IgD-negative memory B cell (primary cell): ENCODE data around the gene B3GNT9. TPM values are rescaled to one million over a fixed set of nuclear protein-coding genes. Genes with fewer than 3 reads are reported as not detected.

Source experiments
- H3K27ac Mint-ChIP-seq, 3 donors: one replicate each; pipeline ENCODE4 v1.8.0; 2020 to 2022; ENCODE audit warnings: mild to moderate bottlenecking in 3 of 3, mixed read lengths in 3 of 3, moderate library complexity in 1 of 3
- H3K27me3 Mint-ChIP-seq: one replicate; pipeline ENCODE4 v1.8.0; 2021; ENCODE audit warnings: mixed read lengths
- H3K36me3 Mint-ChIP-seq: one replicate; pipeline ENCODE4 v1.8.0; 2020; ENCODE audit warnings: mild to moderate bottlenecking, mixed read lengths
- H3K4me1 Mint-ChIP-seq, 3 donors: one replicate each; pipeline ENCODE4 v1.8.0; 2020 to 2022; ENCODE audit warnings: mixed read lengths in 3 of 3, mild to moderate bottlenecking in 1 of 3
- H3K4me3 Mint-ChIP-seq, 4 donors: one replicate each; pipeline ENCODE4 v1.8.0; 2020 to 2022; ENCODE audit warnings: mild to moderate bottlenecking in 4 of 4, mixed read lengths in 4 of 4, moderate library complexity in 3 of 4
- H3K9me3 Mint-ChIP-seq, 3 donors: one replicate each; pipeline ENCODE4 v1.8.0; 2020 to 2021; ENCODE audit warnings: mixed read lengths in 3 of 3, mild to moderate bottlenecking in 1 of 3
- polyA plus RNA-seq: library from polyadenylated mRNA; unstranded; fragments of 300-500 nt; fragmentation: Illumina TruSeq; gene quantifications from one replicate; pipeline ENCODE4 v1.2.3, GENCODE V29; 2021

The B3GNT9 gene
- polyA plus RNA-seq, 1 donor from 2014 or later, result 0.45 TPM

DNA sequence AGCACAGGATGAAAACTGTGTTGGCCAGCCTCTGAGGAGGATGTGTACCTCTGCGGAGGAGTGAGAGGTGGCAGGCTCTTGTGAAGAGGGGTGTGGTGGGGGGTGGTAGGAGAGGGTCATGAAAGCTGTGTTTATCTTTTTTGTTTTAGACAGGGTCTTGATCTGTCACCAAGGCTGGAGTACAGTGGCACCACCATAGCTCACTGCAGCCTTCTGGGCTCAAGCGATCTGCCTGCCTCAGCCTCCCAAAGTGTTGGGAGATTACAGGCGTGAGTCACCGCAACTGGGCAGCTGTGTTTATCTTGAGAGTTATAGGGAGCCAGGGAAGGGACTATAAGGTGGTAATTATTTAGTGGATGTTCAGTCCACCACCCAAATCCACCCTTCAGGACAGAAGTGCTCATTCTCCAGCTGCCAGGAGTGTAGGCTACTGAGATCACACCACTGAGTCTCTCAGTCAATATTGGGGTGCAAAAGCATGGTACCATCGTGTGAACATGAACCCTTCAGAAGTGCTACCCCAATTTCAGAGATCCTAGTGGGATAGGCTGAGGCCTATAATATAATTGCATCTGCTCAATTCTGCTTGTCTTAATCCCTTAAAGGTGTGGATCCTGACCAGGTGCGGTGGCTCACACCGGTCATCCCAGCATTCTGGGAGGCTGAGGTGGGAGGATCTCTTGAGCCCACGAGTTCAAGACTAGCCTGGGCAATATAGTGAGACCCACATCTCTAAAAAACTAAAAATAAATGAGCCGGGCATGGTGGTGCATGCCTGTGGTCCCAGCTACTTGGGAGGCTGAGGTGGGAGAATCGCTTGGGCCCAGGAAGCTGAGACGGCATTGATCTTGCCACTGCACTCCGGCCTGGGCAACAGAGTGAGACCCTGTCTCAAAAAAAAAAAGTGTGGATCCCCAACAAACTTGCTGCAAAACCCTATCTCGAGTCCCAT is 39.9 kb upstream of the B3GNT9 start:
- Mint-ChIP-seq H3K36me3 (no peaks in the 10 kb centered on the region), H3K4me1 (peaks cover 12 to 19% (median 14%) of the 10 kb centered on the region in 3 donors), H3K4me3 (peak overlapping the region in 3 of 4 donors; percentile 68 to 85 (median 77)), H3K27ac (peak overlapping the region in 1 of 3 donors; percentile 37), H3K27me3 (peaks cover 8% of the 10 kb centered on the region), H3K9me3 (no peaks in the 10 kb centered on the region)

GRCh38 chr16:67190041-67190440 is 39.2 kb upstream of the B3GNT9 start, which contains the start of gene EXOC3L1:
Gene EXOC3L1, minus strand, starts transcription at chr16:67190136. Its CDS starts 460 bp downstream, at chr16:67189676.
- Mint-ChIP-seq H3K4me3 (peak within 1 kb of the TSS in 1 of 4 donors; percentile 77), H3K4me1 (peaks cover 19 to 25% (median 20%) of the 10 kb centered on the region in 3 donors), H3K27ac (no peak within 1 kb of the TSS), H3K9me3 (no peaks in the 10 kb centered on the region), H3K27me3 (peaks cover 8% of the 10 kb centered on the region), H3K36me3 (no peaks in the 10 kb centered on the region)

DNA sequence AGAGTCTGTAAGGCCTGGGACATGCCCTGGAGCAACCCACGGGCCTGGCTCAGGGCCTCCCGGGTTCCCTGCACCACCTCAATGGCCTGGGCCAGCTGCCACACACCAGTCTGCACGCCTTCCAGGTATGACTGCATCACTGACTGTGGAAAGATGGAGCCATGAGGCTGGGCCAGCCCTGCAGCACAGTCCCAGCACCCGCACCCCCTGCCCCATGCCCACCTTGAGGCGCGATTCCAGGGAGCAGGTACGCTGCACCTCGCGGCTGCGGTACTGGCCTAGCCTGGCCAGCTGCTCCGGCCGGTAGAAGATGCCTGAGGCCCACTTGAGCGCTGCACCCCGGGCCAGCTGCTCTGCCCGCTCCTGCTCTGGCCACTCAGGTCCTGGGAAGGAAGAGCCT is 38.0 kb upstream of the B3GNT9 start:
- Mint-ChIP-seq H3K4me1 (peaks cover 19 to 26% (median 20%) of the 10 kb centered on the region in 3 donors), H3K9me3 (no peaks in the 10 kb centered on the region), H3K27me3 (peaks cover 10% of the 10 kb centered on the region), H3K27ac (no peak overlapping the region), H3K36me3 (no peaks in the 10 kb centered on the region), H3K4me3 (no peak overlapping the region)

GRCh38 chr16:67188323-67188722 is 37.5 kb upstream of the B3GNT9 start:
- Mint-ChIP-seq H3K4me3 (peak overlapping the region in 1 of 4 donors; percentile 16), H3K9me3 (no peaks in the 10 kb centered on the region)

DNA sequence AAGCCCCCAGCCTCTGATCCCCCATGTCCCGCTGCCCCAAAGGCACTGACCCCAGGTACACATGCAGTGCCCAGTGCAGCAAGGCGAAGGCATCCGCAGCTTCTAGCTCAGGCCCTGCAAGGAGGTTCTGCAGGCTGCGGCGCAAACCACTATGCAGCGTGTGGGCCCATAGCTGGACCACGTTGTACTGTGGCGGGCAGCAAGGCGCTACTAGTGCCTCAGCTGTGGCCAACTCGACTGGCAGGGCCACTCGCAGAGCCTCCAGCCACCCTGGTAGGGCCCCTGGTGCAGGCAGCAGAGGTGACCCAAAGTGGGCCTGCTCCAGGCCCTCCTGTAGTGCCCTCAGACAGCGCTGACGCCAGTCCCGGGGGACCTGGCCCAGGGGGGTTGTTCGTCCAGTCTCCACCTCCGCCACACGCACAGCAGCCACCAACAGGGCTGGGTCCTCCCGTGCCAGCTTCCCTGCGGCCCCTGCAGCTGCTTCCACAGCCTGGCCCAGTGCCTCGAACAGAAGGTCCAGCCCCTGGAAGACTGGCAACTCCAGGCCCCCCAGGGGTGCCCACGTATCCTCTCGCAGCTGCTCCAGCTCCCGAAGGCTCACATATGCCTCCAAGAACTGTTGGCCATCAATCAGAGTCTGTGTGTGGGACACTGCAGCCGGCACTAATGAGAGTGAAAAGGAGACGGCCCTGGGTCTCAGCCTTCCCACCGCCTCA is 36.5 kb upstream of the B3GNT9 start:
- Mint-ChIP-seq H3K4me3 (peak overlapping the region in 1 of 4 donors; percentile 15), H3K4me1 (peaks cover 12 to 16% (median 15%) of the 10 kb centered on the region in 3 donors)

More at GRCh38 chr16:67188323-67188722, 37.5 kb upstream of the B3GNT9 start:
- H3K27me3 Mint-ChIP-seq, result peaks cover 10% of the 10 kb centered on the region
- no peak overlapping the region for H3K27ac Mint-ChIP-seq
- H3K4me1 Mint-ChIP-seq, result peaks cover 17 to 22% (median 19%) of the 10 kb centered on the region in 3 donors
- H3K36me3 Mint-ChIP-seq, result no peaks in the 10 kb centered on the region

GRCh38 chr16:67186550-67186950 is 35.8 kb upstream of the B3GNT9 start:
- H3K36me3 Mint-ChIP-seq, result no peaks in the 10 kb centered on the region
- H3K9me3 Mint-ChIP-seq, result no peaks in the 10 kb centered on the region
- H3K4me1 Mint-ChIP-seq, result peaks cover 7 to 13% (median 11%) of the 10 kb centered on the region in 3 donors
- peaks cover 10% of the 10 kb centered on the region for H3K27me3 Mint-ChIP-seq
- H3K27ac Mint-ChIP-seq, result no peak overlapping the region
- peak overlapping the region in 1 of 4 donors; percentile 11 for H3K4me3 Mint-ChIP-seq

More for the DNA sequence above, 36.5 kb upstream of the B3GNT9 start:
- Mint-ChIP-seq H3K36me3 (no peaks in the 10 kb centered on the region), H3K27ac (no peak overlapping the region), H3K27me3 (peaks cover 10% of the 10 kb centered on the region), H3K9me3 (no peaks in the 10 kb centered on the region)

GRCh38 chr16:67185651-67186134 is 34.9 kb upstream of the B3GNT9 start:
- Mint-ChIP-seq H3K4me3 (peak overlapping the region in 3 of 4 donors; percentile 82 to 95 (median 84)), H3K36me3 (no peaks in the 10 kb centered on the region), H3K27ac (peak overlapping the region; percentile 45 to 95 (median 91))

GRCh38 chr16:67184995-67185650 is 34.3 kb upstream of the B3GNT9 start:
- Mint-ChIP-seq H3K9me3 (no peaks in the 10 kb centered on the region), H3K36me3 (no peaks in the 10 kb centered on the region), H3K27me3 (peaks cover 10% of the 10 kb centered on the region), H3K4me1 (peaks cover 6 to 11% (median 8%) of the 10 kb centered on the region in 3 donors), H3K4me3 (peak overlapping the region; percentile 82 to 97 (median 90)), H3K27ac (peak overlapping the region; percentile 45 to 95 (median 91))

More at GRCh38 chr16:67185651-67186134, 34.9 kb upstream of the B3GNT9 start:
- peaks cover 10% of the 10 kb centered on the region for H3K27me3 Mint-ChIP-seq
- no peaks in the 10 kb centered on the region for H3K9me3 Mint-ChIP-seq
- H3K4me1 Mint-ChIP-seq, result peaks cover 6 to 11% (median 8%) of the 10 kb centered on the region in 3 donors

DNA sequence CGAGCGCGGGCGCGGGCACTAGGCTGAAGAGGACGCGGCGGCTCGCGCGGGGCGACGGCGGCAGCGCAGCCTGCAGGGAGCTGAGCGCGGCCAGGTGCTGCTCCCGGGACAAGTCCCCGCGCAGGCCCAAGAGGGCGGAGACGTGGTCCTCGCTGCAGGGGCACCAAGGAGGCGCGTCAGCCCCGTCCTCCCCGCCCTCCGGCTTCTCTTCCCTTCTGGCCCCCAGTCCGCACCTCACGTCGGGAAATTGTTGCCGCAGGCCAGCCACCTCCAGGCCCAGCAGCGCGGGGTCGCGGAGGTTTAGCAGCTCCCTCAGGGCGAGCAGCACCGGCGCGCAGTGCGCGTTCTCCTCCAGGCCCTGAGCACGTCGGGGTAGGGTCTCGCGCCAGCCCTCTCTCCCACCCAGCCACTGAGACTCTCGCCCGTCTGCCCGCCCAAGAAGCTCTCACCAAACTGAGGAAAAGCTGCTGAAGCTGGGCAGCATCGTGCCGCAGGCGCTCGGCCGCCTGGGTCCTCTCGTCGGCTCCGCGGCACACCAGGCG is 33.7 kb upstream of the B3GNT9 start:
- Mint-ChIP-seq H3K4me3 (peak overlapping the region in 3 of 4 donors; percentile 75 to 95 (median 84)), H3K27ac (no peak overlapping the region), H3K27me3 (peaks cover 10% of the 10 kb centered on the region), H3K36me3 (no peaks in the 10 kb centered on the region), H3K9me3 (no peaks in the 10 kb centered on the region), H3K4me1 (peaks cover 6 to 11% (median 8%) of the 10 kb centered on the region in 3 donors)

DNA sequence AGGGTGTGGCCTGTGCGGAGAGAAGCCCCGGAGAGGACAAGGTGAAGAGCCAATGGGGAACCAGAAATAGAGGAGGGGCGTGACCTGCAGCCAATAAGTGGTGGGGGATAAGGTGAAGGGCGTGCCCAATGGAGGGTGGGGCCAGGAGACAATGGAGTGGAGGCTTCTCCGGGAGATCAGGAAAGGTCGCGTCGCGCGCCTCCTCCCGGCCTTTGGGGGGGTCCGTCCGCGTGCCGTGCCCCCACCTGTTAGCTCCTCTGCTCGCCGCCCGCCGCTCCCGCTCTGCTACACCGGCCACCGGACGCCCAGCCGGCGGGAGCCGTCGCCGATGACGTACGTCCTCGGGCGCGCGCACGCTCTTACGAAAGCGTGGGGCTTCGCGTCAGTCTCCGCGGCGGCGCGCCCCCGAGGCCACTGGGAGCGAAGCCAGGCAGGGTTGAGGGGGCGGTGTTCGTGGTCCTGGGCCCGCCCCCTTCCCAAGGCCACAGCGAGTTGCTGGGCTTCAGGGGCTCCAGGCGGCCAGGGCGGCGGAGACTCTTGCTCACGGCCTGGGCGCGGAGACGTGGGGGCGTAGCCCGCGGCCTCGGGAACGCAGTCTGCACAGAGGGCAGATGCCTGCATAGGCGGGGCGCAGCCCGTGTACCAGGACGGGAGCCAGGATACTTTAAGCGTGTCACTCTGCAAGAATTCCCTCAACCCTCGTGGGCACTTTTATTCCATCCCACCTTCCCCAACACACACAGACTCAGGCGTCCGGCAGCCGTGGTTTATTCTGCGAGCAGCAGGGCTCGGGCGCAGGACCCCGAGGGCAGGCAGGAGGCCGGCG is 33.0 kb upstream of the B3GNT9 start, which contains the start of gene MATCAP1:
Gene MATCAP1, minus strand, starts transcription at position 337 of the 826 bp plus-strand sequence. CDS start 3,353 bp downstream, outside the sequence.
- Mint-ChIP-seq H3K36me3 (no peaks in the 10 kb centered on the region), H3K9me3 (no peaks in the 10 kb centered on the region), H3K4me3 (peak within 1 kb of the TSS in 3 of 4 donors; percentile 75 to 95 (median 84)), H3K27me3 (peaks cover 12% of the 10 kb centered on the region), H3K4me1 (peaks cover 6 to 11% (median 8%) of the 10 kb centered on the region in 3 donors), H3K27ac (no peak within 1 kb of the TSS)

- Mint-ChIP-seq H3K36me3 (no peaks in the 10 kb centered on the region), H3K4me1 (peaks cover 6 to 11% (median 8%) of the 10 kb centered on the region in 3 donors), H3K27me3 (peaks cover 12% of the 10 kb centered on the region), H3K4me3 (no peak overlapping the region), H3K27ac (no peak overlapping the region), H3K9me3 (no peaks in the 10 kb centered on the region)
These were observed 32.5 kb upstream of the B3GNT9 start for GRCh38 chr16:67183284-67183626.

DNA sequence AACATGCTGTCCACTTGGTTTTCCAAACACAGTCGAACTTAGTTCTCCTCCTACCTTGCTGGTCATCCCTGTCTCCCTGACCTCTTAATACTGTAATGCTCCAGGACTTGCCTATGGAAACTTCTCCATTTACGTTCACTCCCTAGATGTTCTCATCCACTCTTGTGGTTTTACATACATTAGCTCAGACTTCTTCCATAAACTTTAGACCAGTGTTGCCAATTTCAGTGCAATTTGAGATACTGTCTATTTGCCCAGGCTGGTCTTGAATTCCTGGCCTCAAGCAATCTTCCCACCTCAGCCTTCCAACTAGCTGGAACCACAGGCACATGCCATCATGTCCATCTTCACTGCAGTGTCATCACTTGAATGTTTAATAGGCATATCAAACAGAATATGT is 31.5 kb upstream of the B3GNT9 start:
- H3K27me3 Mint-ChIP-seq, result peaks cover 18% of the 10 kb centered on the region
- no peaks in the 10 kb centered on the region for H3K36me3 Mint-ChIP-seq
- peaks cover 8 to 12% (median 10%) of the 10 kb centered on the region in 3 donors for H3K4me1 Mint-ChIP-seq
- H3K4me3 Mint-ChIP-seq, result no peak overlapping the region
- H3K9me3 Mint-ChIP-seq, result no peaks in the 10 kb centered on the region
- no peak overlapping the region for H3K27ac Mint-ChIP-seq

DNA sequence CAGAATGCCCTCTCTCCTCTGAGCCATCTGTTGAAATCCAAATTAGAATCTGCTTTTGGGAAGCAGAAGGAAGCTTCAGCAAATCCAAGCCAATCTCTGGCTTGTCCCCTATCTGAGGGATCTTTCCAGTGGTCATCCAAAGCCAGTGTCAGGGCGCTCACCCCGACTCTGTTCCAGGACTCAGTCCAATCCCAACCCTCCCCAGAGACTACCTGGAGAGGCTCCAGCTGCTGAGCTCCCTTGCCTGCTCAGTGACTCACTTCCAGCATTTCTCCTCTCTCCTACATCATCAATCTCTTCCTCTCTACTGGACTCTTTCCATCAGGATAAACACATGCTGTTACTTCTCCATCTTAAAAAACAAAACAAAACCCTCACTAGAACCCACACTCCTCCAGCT is 30.5 kb upstream of the B3GNT9 start:
- Mint-ChIP-seq H3K4me1 (peaks cover 8 to 12% (median 10%) of the 10 kb centered on the region in 3 donors), H3K4me3 (no peak overlapping the region), H3K27me3 (peaks cover 15% of the 10 kb centered on the region), H3K36me3 (no peaks in the 10 kb centered on the region), H3K27ac (no peak overlapping the region), H3K9me3 (no peaks in the 10 kb centered on the region)
